ENCODE results near the gene ATP2A1. TPM values are rescaled to one million over a fixed set of nuclear protein-coding genes. Genes with fewer than 3 reads are reported as not detected.
"Not testable (repeated sequence)": the region's sequence is repeated elsewhere in the genome, so short reads cannot be mapped to it uniquely, and the experiment has no call there.

ATP2A1 gene
- polyA plus RNA-seq, 4 donors, result 3.0 to 5.0 (median 4.1) TPM

- DNase-seq (ENCODE audit: low read depth in 4 of 4, low spot score in 3 of 4), result no peak
Observed at GRCh38 chr16:28880589-28880915, 2.3 kb downstream of the ATP2A1 start.

DNA sequence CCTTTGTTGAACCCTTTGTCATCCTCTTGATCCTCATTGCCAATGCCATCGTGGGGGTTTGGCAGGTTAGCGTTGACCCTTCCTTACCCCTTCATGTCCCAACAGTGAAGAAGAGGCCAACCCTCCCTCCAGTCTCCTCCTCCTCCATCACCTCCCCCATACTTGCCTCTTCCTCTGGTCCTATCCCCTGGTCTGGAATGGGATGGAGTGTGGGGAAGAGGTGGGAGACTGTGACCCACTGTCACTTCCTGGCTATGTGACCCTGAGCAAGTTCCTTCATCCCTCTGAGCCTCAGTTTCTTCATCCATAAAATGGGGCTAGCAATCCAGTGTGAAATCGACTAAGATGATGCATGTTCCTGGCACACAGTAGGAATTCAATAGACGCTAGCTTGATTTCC lies 2.7 kb downstream of the ATP2A1 start:
- DNase-seq (ENCODE audit: low read depth in 4 of 4, low spot score in 3 of 4), result no peak

GRCh38 chr16:28881565-28881964 lies 3.3 kb downstream of the ATP2A1 start:
- DNase-seq (ENCODE audit: low read depth in 4 of 4, low spot score in 3 of 4), result not testable (repeated sequence)

- no peak for DNase-seq (ENCODE audit: low read depth in 4 of 4, low spot score in 3 of 4)
Observed at GRCh38 chr16:28882551-28883160, 4.4 kb downstream of the ATP2A1 start.

DNA sequence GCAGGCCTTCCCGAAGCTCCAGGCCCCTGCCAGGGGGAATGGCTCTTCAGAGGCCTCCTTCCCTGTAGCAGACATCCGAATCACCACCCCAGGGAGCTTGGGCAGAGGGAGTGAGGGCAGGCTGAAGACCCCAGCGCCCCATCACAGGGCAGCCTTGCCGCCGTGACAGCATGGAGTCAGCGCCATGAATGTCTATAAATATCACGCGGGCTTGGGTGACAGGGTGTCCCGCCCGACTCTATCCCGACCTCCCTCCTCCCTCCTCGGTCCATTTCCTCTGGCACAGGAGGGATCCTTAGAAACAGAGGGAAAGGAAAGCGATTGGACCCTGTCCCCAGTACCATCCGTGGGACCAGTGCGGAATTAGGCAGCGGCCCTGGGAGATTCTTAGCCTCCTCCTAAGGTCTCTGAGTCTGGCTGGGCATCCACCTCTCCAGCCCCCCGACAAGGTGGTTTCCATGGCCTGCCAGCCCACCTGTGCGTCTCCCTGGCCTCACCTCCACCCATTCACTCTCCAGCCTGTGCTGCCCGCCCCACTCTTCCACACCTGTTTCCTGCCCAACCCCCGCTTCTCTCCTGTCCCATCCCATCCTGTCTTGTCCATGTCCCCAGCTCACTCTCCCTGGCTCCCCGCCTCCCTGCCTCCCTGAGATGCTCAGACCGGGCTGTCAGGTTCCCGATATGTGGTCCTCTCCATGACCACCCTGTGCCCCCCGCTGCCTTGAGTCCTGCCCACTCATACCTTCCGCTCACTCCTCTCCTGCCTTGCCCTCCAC lies 5.1 kb downstream of the ATP2A1 start:
- no peak for DNase-seq (ENCODE audit: low read depth in 4 of 4, low spot score in 3 of 4)

GRCh38 chr16:28884045-28884444 lies 5.8 kb downstream of the ATP2A1 start:
- no peak for DNase-seq (ENCODE audit: low read depth in 4 of 4, low spot score in 3 of 4)

GRCh38 chr16:28886945-28887344 lies 8.7 kb downstream of the ATP2A1 start:
- no peak for DNase-seq (ENCODE audit: low read depth in 4 of 4, low spot score in 3 of 4)

DNA sequence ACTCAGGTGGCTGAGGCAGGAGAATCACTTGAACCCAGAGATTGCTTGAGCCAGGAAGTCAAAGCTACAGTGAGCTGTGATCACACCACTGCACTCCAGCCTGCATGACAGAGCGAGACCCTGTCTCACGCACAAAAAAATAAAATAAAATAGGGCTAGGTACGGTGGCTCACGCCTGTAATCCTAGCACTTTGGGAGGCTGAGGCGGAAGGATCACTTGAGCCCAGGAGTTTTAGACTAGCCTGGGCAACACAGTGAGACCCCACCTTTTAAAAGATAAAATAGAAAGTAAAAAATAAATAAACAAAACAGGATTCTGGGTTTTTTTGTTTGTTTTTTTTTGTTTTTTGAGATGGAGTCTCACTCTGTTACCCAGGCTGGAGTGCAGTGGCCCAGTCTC lies 12.1 kb downstream of the ATP2A1 start:
- DNase-seq (ENCODE audit: low read depth in 4 of 4, low spot score in 3 of 4), result not testable (repeated sequence)

DNA sequence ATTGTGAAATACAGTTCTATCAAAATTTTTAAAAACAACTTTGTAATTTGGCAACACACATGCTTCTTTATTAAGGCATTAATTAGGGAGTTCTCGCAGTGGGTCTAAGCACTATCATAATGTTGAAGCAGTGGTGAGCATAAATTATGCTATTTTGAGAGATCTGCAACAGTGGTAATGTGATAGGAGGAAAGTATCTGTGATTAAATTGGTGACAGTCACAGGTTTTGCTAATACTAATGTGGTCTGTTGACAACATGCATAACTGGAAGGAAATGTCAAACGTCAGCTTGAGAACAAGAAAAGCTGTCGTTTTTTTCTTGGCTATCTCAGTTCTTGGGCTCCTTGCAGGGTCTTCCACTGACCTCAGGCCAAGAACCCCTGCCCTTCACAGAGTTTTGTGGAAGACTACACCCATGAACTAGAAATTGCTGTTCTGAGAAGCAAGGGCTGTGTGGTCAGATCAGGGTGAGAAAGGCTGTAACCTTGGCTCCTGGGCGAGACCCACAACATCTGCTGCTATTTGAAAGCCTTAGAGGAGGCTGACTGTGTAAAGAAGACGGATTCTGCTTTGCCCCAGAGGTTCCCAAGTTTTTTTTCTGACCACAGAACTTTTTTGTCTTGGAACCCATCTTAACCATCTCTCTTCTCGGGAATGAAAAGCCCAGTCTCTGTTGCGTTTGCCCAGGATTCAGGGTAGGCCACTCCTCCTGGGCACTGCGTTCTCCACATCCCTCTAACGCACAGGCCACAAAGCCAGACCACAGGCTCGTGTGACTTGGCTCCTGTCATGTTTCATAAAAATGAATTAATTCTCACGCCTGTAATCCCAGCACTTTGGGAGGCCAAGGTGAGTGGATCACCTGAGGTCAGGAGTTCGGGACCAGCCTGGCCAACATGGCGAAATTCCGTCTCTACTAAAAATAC lies 13.9 kb downstream of the ATP2A1 start:
- no peak for DNase-seq (ENCODE audit: low read depth in 4 of 4, low spot score in 3 of 4)

GRCh38 chr16:28893291-28893690 lies 15.0 kb downstream of the ATP2A1 start:
- no peak for DNase-seq (ENCODE audit: low read depth in 4 of 4, low spot score in 3 of 4)

DNA sequence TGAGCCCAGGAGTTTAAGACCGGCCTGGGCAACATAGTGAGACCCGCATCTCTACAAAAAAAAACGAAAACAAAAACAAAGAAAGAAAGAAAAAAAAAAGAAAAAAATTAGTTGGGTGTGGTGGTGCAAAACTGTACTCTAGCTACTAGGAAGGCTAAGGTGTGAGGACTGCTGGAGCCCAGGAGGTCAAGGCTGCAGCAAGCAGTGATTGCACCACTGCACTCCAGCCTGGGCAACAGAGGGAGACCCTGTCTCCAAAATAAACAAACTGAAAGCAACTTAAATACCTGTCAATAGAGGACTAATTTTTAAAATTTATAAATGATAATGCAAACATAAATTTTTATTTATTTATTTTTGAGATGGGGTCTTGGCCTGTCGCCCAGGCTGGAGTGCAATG lies 17.3 kb downstream of the ATP2A1 start:
- no peak for DNase-seq (ENCODE audit: low read depth in 4 of 4, low spot score in 3 of 4)

GRCh38 chr16:28897826-28898225 lies 19.5 kb downstream of the ATP2A1 start:
- no peak for DNase-seq (ENCODE audit: low read depth in 4 of 4, low spot score in 3 of 4)

DNA sequence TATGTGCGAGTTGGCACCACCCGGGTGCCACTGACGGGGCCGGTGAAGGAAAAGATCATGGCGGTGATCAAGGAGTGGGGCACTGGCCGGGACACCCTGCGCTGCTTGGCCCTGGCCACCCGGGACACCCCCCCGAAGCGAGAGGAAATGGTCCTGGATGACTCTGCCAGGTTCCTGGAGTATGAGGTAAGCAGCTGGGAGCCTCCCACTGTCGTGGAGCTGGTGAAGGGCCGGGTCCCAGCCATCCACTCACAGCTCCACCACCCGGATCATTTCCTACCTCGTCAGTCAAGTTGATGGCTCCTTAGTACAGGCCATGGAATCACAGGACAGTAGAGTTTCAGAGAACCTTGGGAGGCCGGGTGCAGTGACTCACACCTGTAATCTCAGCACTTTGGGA lies 20.0 kb downstream of the ATP2A1 start:
- DNase-seq (ENCODE audit: low read depth in 4 of 4, low spot score in 3 of 4), result no peak

DNA sequence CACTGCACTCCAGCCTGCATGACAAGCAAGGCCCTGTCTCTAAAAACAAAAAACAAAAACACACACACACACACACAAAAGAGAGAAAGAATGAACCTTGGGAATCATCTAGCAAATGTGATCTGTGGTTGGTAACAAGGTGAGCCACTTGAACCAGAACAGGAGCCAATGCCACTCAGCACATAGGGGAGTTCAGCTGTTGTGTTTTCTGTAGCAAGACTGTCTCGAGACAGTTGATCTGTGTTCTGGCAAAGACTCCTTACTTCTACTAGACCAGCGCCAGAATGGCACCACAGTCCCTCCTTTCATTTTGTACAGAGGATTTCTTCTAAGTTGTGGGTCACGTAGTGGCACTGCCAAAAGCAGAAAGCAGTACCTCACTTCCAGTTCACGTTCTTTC lies 20.7 kb downstream of the ATP2A1 start:
- no peak for DNase-seq (ENCODE audit: low read depth in 4 of 4, low spot score in 3 of 4)

GRCh38 chr16:28899882-28900590 lies 21.7 kb downstream of the ATP2A1 start:
- DNase-seq (ENCODE audit: low read depth in 4 of 4, low spot score in 3 of 4), result no peak

DNA sequence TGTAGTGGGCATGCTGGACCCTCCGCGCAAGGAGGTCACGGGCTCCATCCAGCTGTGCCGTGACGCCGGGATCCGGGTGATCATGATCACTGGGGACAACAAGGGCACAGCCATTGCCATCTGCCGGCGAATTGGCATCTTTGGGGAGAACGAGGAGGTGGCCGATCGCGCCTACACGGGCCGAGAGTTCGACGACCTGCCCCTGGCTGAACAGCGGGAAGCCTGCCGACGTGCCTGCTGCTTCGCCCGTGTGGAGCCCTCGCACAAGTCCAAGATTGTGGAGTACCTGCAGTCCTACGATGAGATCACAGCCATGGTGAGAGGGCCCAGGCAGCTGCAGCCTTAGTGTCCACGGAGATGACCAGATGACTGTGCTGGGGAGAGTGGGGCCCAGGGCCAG lies 22.3 kb downstream of the ATP2A1 start:
- DNase-seq (ENCODE audit: low read depth in 4 of 4, low spot score in 3 of 4), result no peak

DNA sequence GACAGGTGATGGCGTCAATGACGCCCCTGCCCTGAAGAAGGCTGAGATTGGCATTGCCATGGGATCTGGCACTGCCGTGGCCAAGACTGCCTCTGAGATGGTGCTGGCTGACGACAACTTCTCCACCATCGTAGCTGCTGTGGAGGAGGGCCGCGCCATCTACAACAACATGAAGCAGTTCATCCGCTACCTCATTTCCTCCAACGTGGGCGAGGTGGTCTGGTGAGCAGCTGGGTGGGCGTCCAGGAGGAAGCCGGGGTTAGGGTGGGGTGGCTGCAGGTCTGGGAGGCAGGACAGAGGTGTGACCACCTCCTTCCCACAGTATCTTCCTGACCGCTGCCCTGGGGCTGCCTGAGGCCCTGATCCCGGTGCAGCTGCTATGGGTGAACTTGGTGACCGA lies 23.6 kb downstream of the ATP2A1 start:
- DNase-seq (ENCODE audit: low read depth in 4 of 4, low spot score in 3 of 4), result no peak

DNA sequence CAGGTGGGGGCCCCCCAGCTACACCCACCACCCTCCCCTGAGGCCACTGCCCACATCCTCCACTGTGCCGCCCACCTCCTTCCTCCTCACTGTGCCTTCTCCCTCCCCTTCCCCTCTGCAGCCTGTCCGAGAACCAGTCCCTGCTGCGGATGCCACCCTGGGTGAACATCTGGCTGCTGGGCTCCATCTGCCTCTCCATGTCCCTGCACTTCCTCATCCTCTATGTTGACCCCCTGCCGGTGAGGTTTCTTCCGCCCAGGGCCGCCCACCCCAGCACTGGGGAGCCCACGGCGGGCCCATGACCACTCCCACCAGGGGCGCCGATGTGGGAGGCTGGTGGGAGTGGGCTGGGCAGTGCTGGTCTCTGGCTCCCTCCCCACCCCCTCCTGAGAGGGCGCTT lies 24.6 kb downstream of the ATP2A1 start:
- DNase-seq (ENCODE audit: low read depth in 4 of 4, low spot score in 3 of 4), result no peak

GRCh38 chr16:28903344-28904042 lies 25.2 kb downstream of the ATP2A1 start:
- DNase-seq (ENCODE audit: low read depth in 4 of 4, low spot score in 3 of 4), result no peak

- no peak for DNase-seq (ENCODE audit: low read depth in 4 of 4, low spot score in 3 of 4)
Observed at GRCh38 chr16:28904363-28904762, 26.1 kb downstream of the ATP2A1 start.
